ENCODE results near the gene TECPR2.
A peak's percentile ranks its signal among the peaks of the same experiment; 100 is the strongest.
"Not testable (repeated sequence)": the region's sequence is repeated elsewhere in the genome, so short reads cannot be mapped to it uniquely, and the experiment has no call there.

TECPR2 gene

GRCh38 chr14:102517392-102518062 is 154.8 kb downstream of the TECPR2 start:
- in situ Hi-C loops (cut with HindIII; ENCODE audit: low sequenced_read_pairs), result no loop called here
- peak overlapping the region; percentile 48 for H3K4me3 ChIP-seq (ENCODE audit: low read depth, low read length)
- TF ChIP-seq CTCF (IDR thresholded peaks at IDR 0.05; ENCODE audit: low read depth, low read length), result no peak
- no peak for DNase-seq (ENCODE audit: low read depth, low spot score)

GRCh38 chr14:102518063-102518648 is 155.4 kb downstream of the TECPR2 start:
- TF ChIP-seq CTCF (IDR thresholded peaks at IDR 0.05; ENCODE audit: low read depth, low read length), result no peak
- in situ Hi-C loops (cut with HindIII; ENCODE audit: low sequenced_read_pairs), result no loop called here
- no peak for DNase-seq (ENCODE audit: low read depth, low spot score)
- H3K4me3 ChIP-seq (ENCODE audit: low read depth, low read length), result no peak overlapping the region

- H3K4me3 ChIP-seq (ENCODE audit: low read depth, low read length); DNase-seq (ENCODE audit: low read depth, low spot score); in situ Hi-C loops (cut with HindIII; ENCODE audit: low sequenced_read_pairs): not testable (repeated sequence)
Observed at GRCh38 chr14:102519709-102520108, 157.0 kb downstream of the TECPR2 start.

- no peak for DNase-seq (ENCODE audit: low read depth, low spot score)
- no peak for TF ChIP-seq CTCF (IDR thresholded peaks at IDR 0.05; ENCODE audit: low read depth, low read length)
- no peak overlapping the region for H3K4me3 ChIP-seq (ENCODE audit: low read depth, low read length)
- in situ Hi-C loops (cut with HindIII; ENCODE audit: low sequenced_read_pairs), result no loop called here
Observed at GRCh38 chr14:102523200-102523568, 160.4 kb downstream of the TECPR2 start.

- DNase-seq (ENCODE audit: low read depth, low spot score), result no peak
- in situ Hi-C loops (cut with HindIII; ENCODE audit: low sequenced_read_pairs), result no loop called here
- TF ChIP-seq CTCF (IDR thresholded peaks at IDR 0.05; ENCODE audit: low read depth, low read length), result no peak
- H3K4me3 ChIP-seq (ENCODE audit: low read depth, low read length), result peak overlapping the region; percentile 72
Observed at GRCh38 chr14:102523569-102524450, 161.1 kb downstream of the TECPR2 start.

- in situ Hi-C loops (cut with HindIII; ENCODE audit: low sequenced_read_pairs), result no loop called here
- peak overlapping the region; percentile 72 for H3K4me3 ChIP-seq (ENCODE audit: low read depth, low read length)
- peak; percentile 99 for DNase-seq (ENCODE audit: low read depth, low spot score)
- peak; percentile 97 for TF ChIP-seq CTCF (IDR thresholded peaks at IDR 0.05; ENCODE audit: low read depth, low read length)
Observed at GRCh38 chr14:102524451-102525218, 161.9 kb downstream of the TECPR2 start.

Data from astrocyte of the spinal cord (primary cell).